HepG2 (cell line): ENCODE results near the gene TTC17. TPM values are rescaled to one million over a fixed set of nuclear protein-coding genes. Genes with fewer than 3 reads are reported as not detected.

Source experiments
- ATAC-seq: fragments of 200-7000 bp; cut with Tn5 transposase; 3 replicates; pipeline ENCODE4 v1.9.1; 2020; ENCODE audit warnings: mild to moderate bottlenecking, moderate library complexity
- BruUV-seq: library from RNA; stranded (reverse); fragments of 400-500 nt; replicated peaks from 2 replicates; lab custom pipeline; 2021; lab: Mats Ljungman, UMichigan
- CTCF ChIA-PET: fragments of 300-600 bp; formaldehyde crosslinking; extraction: SDS; loops from one replicate; lab custom pipeline; 2021; ENCODE audit warnings: low total read pairs, inconsistent platforms, low intra/inter-chr PET ratio; lab: Yijun Ruan, JAX
- POLR2A ChIA-PET: fragments of 350-600 bp; sonication (Branson Sonifier 250); formaldehyde crosslinking; loops from one replicate; lab custom pipeline; 2020; ENCODE audit warnings: antibody characterized with exemption, inconsistent platforms; lab: Yijun Ruan, JAX
- DNase-seq: peaks from one replicate; pipeline ENCODE4 v3.0.0-alpha.2; 2015; ENCODE audit warnings: low spot score
- FAIRE-seq: peaks from 3 replicates; lab custom pipeline; 2011; peaks lifted over from hg19 to GRCh38; lab: Jason Lieb, UNC
- H2AFZ ChIP-seq: one replicate; pipeline ENCODE4 v1.6.1; 2011; ENCODE audit warnings: low read length, inconsistent platforms
- H3K27ac ChIP-seq: fragments of 300-600 bp; 3 replicates; pipeline ENCODE4 v1.8.0; 2011; ENCODE audit warnings: mixed run types, mild to moderate bottlenecking, mixed read lengths, low read length, inconsistent platforms; ENCODE audit not compliant: insufficient read depth; ENCODE audit errors: extremely low read length
- H3K27me3 ChIP-seq, 2 experiments: fragments of 200-600 bp in 1 of 2; 2 replicates in 1 of 2; 3 replicates in 1 of 2; pipeline versions ENCODE4 v1.6.0 to v1.8.0; 2011; ENCODE audit warnings: low read length in 2 of 2, mild to moderate bottlenecking in 2 of 2, moderate library complexity in 2 of 2, inconsistent platforms in 1 of 2; ENCODE audit not compliant: insufficient read depth in 2 of 2, control insufficient read depth in 1 of 2
- H3K36me3 ChIP-seq, 2 experiments: fragments of 200-600 bp in 1 of 2; replicated peaks in 1 of 2; 2 replicates in 1 of 2; 3 replicates in 1 of 2; pipeline versions ENCODE4 v1.5.1 to v1.8.0; 2011; ENCODE audit warnings: low read length in 2 of 2, inconsistent platforms in 1 of 2; ENCODE audit not compliant: insufficient read depth in 2 of 2, control insufficient read depth in 1 of 2
- H3K4me1 ChIP-seq: 2 replicates; pipeline ENCODE4 v1.5.1; 2012; ENCODE audit warnings: low read length, inconsistent platforms; ENCODE audit not compliant: insufficient read depth
- H3K4me2 ChIP-seq: 2 replicates; pipeline ENCODE4 v1.6.0; 2011; ENCODE audit warnings: low read depth, low read length, inconsistent platforms
- H3K4me3 ChIP-seq, 3 experiments: fragments of 200-600 bp in 1 of 3; sonication (generic), shearing (Covaris generic) in 1 of 3; replicated peaks in 1 of 3; 2 replicates each; pipeline ENCODE4 v1.5.1; 2011 to 2016; ENCODE audit warnings: low read length in 3 of 3, inconsistent platforms in 2 of 3, low read depth in 2 of 3, mild to moderate bottlenecking in 2 of 3, control low read depth in 1 of 3, mixed read lengths in 1 of 3; ENCODE audit not compliant: insufficient read depth in 1 of 3
- H3K79me2 ChIP-seq: one replicate; pipeline ENCODE4 v1.6.1; 2011; ENCODE audit warnings: low read length, inconsistent platforms; ENCODE audit not compliant: insufficient read depth
- H3K9ac ChIP-seq: 2 replicates; pipeline ENCODE4 v1.6.0; 2011; ENCODE audit warnings: mild to moderate bottlenecking, low read depth, low read length, inconsistent platforms; ENCODE audit not compliant: insufficient read depth
- H3K9me3 ChIP-seq: 2 replicates; pipeline ENCODE4 v1.5.1; 2012; ENCODE audit warnings: mild to moderate bottlenecking, low read length
- H4K20me1 ChIP-seq: 2 replicates; pipeline ENCODE4 v1.6.0; 2011; ENCODE audit warnings: inconsistent platforms, mild to moderate bottlenecking, low read length, moderate library complexity; ENCODE audit not compliant: insufficient read depth
- MAFK ChIP-seq, 2 experiments: IDR thresholded peaks in 1 of 2; conservative IDR thresholded peaks in 1 of 2; 2 replicates each; pipeline ENCODE4 v1.6.1; 2011; ENCODE audit warnings: improper control_type of control experiment in 2 of 2, low read length in 2 of 2
- MEIS2 ChIP-seq: sonication (generic); formaldehyde crosslinking; IDR thresholded peaks from 2 replicates; pipeline ENCODE4 v1.9.0; 2021; ENCODE audit warnings: mild to moderate bottlenecking, missing genetic modification reagents
- ZBTB14 ChIP-seq: sonication (generic); formaldehyde crosslinking; IDR thresholded peaks from 2 replicates; pipeline ENCODE4 v1.4.0; 2020; ENCODE audit warnings: missing genetic modification reagents
- ZNF296 ChIP-seq: sonication (generic); formaldehyde crosslinking; conservative IDR thresholded peaks from 2 replicates; pipeline ENCODE4 v1.5.0; 2020; ENCODE audit warnings: mild to moderate bottlenecking, missing genetic modification reagents
- ZNF660 ChIP-seq: sonication (generic); formaldehyde crosslinking; IDR thresholded peaks from 2 replicates; pipeline ENCODE4 v1.5.1; 2020; ENCODE audit warnings: mild to moderate bottlenecking, low read depth, missing genetic modification reagents, borderline replicate concordance
- WGBS: methylation state at CpG from one replicate; pipeline ENCODE4 v1.1.6; 2017; ENCODE audit warnings: low lambda C conversion rate; 5-methylcytosine and 5-hydroxymethylcytosine counted together
- in situ Hi-C: cut with HindIII; loops from 2 replicates; pipeline ENCODE4 v1.10.0; 2017; ENCODE audit warnings: low pct_unique_long_range_greater_than_20kb; ENCODE audit not compliant: extremely low pct_ligation_motif_present
- intact Hi-C: fragments of 100-400 bp; cut with micrococcal nuclease; formaldehyde crosslinking; loops from one replicate; pipeline ENCODE4 v1.10.0; 2022; ENCODE audit not compliant: unreplicated experiment
- polyA plus RNA-seq, 8 experiments: library from polyadenylated mRNA; depleted of rRNA in 3 of 8; stranded (reverse) in 7 of 8; unstranded in 1 of 8; fragments of >200 nt; fragmentation: Illumina TruSeq in 4 of 8; extraction: Trizol in 4 of 8; gene quantifications; 2 replicates each; pipeline versions ENCODE4 v1.2.1 to v1.2.3, GENCODE V29; 2011 to 2016; ENCODE audit warnings: low read depth in 4 of 8, missing spikeins in 1 of 8, mixed read lengths in 1 of 8; ENCODE audit not compliant: insufficient read depth in 1 of 8
- total RNA-seq, 5 experiments: library from RNA; depleted of rRNA; stranded (reverse); fragments of >200 nt; fragmentation: Illumina TruSeq; extraction: Trizol; gene quantifications; 2 replicates each; pipeline ENCODE4 v1.2.3, GENCODE V29; 2016; ENCODE audit warnings: low read depth in 1 of 5
- TF ChIP-seq, protein P1 (sequence below): sonication (generic); formaldehyde crosslinking; IDR thresholded peaks from 2 replicates; pipeline ENCODE4 v1.4.0; 2020; ENCODE audit warnings: missing genetic modification reagents
- TF ChIP-seq, protein P2 (sequence below): sonication (generic); formaldehyde crosslinking; IDR thresholded peaks from 2 replicates; pipeline ENCODE4 v1.8.1; 2022; ENCODE audit warnings: low read depth, mild to moderate bottlenecking, missing genetic modification reagents

The TTC17 gene
- total and polyA plus RNA-seq, 2 of the 13 experiments (the other 11 are each of a cell fraction or from before 2014, with no cell fraction given): 55.9 to 99.7 TPM

DNA sequence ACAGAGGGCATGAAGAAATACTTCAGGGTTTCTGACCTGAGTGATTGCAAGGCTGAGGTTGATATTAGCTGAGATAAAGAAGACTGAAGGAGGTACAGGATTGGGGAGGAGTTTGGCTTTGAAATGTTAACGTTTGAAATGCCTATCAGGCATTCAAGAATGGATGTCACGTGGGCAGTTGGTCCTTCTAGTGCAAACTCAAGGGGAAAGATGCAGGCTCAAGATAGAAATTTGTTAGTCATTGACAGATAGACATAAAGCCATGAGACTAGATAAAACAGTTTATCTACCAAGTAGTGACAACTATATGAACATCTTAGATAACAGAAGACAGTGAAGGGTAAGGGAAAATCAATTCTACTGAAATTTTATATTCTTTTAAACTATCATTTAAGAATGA lies 23.1 kb downstream of the TTC17 start:
- TF ChIP-seq ZNF296 (CRISPR knock-in tag): no peak
- TF ChIP-seq MEIS2 (CRISPR knock-in tag): no peak
- TF ChIP-seq ZBTB14 (CRISPR knock-in tag): no peak
- no peak for TF ChIP-seq ZNF660 (CRISPR knock-in tag)
- TF ChIP-seq, protein P1, sequence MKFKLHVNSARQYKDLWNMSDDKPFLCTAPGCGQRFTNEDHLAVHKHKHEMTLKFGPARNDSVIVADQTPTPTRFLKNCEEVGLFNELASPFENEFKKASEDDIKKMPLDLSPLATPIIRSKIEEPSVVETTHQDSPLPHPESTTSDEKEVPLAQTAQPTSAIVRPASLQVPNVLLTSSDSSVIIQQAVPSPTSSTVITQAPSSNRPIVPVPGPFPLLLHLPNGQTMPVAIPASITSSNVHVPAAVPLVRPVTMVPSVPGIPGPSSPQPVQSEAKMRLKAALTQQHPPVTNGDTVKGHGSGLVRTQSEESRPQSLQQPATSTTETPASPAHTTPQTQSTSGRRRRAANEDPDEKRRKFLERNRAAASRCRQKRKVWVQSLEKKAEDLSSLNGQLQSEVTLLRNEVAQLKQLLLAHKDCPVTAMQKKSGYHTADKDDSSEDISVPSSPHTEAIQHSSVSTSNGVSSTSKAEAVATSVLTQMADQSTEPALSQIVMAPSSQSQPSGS (CRISPR knock-in tag): no peak
- TF ChIP-seq, all 625 proteins: peak for 0
- intact Hi-C loops (no loop called here), in situ Hi-C loops (no loop called here)
- Histone ChIP-seq H3K9ac (no peak overlapping the region), H3K4me2 (no peak overlapping the region), H3K27ac (no peak overlapping the region), H2AFZ (no peak overlapping the region), H3K36me3 (peaks cover 1 to 24% of the 10 kb centered on the region in 2 experiments; a peak in 3 of 5 replicates), H3K9me3 (no peaks in the 10 kb centered on the region), H3K4me3 (no peak overlapping the region), H4K20me1 (no peaks in the 10 kb centered on the region), H3K4me1 (no peaks in the 10 kb centered on the region), H3K79me2 (peaks cover 4% of the 10 kb centered on the region), H3K27me3 (no peaks in the 10 kb centered on the region)
- ATAC-seq (no peak), DNase-seq (no peak), FAIRE-seq (no peak)
- POLR2A ChIA-PET: no interaction called here
- TSS peak; percentile 20 for BruUV-seq
- CTCF ChIA-PET: no interaction called here
- 100% methylated on average over 2 of the region's 2 CpGs for WGBS

DNA sequence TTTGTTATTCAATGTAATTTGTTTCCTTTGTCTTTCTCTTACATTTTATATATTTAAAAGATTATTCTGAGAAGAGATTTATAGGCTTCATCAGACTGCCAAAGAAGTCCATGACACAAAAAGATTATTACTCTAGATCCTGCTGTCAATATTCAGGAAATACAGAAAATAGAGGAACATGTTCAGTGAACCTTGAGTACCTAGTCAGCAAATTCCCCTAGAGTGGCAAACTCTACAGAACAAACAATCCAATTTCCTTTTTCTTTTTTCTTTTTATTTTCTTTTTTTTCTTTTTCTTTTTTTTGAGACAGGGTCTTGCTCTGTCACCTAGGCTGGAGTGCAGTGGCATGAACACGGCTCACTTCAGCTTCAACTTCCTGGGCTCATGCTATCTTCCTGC lies 23.9 kb downstream of the TTC17 start:
- Histone ChIP-seq H3K9me3 (no peaks in the 10 kb centered on the region), H4K20me1 (no peaks in the 10 kb centered on the region), H3K4me1 (no peaks in the 10 kb centered on the region), H3K4me2 (no peak overlapping the region), H3K4me3 (no peak overlapping the region), H3K27me3 (no peaks in the 10 kb centered on the region), H2AFZ (no peak overlapping the region), H3K9ac (no peak overlapping the region), H3K36me3 (peaks cover 1 to 28% of the 10 kb centered on the region in 2 experiments; a peak in 4 of 5 replicates), H3K79me2 (no peaks in the 10 kb centered on the region), H3K27ac (no peak overlapping the region)
- FAIRE-seq (no peak), DNase-seq (no peak), ATAC-seq (no peak)
- in situ Hi-C loops: no loop called here
- BruUV-seq: no TSS peak
- TF ChIP-seq, protein P2, sequence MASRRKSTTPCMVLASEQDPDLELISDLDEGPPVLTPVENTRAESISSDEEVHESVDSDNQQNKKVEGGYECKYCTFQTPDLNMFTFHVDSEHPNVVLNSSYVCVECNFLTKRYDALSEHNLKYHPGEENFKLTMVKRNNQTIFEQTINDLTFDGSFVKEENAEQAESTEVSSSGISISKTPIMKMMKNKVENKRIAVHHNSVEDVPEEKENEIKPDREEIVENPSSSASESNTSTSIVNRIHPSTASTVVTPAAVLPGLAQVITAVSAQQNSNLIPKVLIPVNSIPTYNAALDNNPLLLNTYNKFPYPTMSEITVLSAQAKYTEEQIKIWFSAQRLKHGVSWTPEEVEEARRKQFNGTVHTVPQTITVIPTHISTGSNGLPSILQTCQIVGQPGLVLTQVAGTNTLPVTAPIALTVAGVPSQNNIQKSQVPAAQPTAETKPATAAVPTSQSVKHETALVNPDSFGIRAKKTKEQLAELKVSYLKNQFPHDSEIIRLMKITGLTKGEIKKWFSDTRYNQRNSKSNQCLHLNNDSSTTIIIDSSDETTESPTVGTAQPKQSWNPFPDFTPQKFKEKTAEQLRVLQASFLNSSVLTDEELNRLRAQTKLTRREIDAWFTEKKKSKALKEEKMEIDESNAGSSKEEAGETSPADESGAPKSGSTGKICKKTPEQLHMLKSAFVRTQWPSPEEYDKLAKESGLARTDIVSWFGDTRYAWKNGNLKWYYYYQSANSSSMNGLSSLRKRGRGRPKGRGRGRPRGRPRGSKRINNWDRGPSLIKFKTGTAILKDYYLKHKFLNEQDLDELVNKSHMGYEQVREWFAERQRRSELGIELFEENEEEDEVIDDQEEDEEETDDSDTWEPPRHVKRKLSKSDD (CRISPR knock-in tag): no peak
- peak; percentile 4 to 38; a peak in 1 of 4 replicates for TF ChIP-seq MAFK (conservative IDR thresholded peaks at IDR 0.05 in 1 of 2, IDR thresholded peaks at IDR 0.05 in 1 of 2; ENCODE audit: low read length in 2 of 2)
- intact Hi-C loops: no loop called here
- CTCF ChIA-PET: no interaction called here
- 100% methylated on average over 1 of the region's 1 CpG for WGBS
- POLR2A ChIA-PET: no interaction called here
